Measurements from ENCODE around the gene PRKAG2. TPM values are rescaled to one million over a fixed set of nuclear protein-coding genes. Genes with fewer than 3 reads are reported as not detected.

Gene PRKAG2
- total RNA-seq, 1 donor, result 21.2 TPM

- TF ChIP-seq, protein P1, sequence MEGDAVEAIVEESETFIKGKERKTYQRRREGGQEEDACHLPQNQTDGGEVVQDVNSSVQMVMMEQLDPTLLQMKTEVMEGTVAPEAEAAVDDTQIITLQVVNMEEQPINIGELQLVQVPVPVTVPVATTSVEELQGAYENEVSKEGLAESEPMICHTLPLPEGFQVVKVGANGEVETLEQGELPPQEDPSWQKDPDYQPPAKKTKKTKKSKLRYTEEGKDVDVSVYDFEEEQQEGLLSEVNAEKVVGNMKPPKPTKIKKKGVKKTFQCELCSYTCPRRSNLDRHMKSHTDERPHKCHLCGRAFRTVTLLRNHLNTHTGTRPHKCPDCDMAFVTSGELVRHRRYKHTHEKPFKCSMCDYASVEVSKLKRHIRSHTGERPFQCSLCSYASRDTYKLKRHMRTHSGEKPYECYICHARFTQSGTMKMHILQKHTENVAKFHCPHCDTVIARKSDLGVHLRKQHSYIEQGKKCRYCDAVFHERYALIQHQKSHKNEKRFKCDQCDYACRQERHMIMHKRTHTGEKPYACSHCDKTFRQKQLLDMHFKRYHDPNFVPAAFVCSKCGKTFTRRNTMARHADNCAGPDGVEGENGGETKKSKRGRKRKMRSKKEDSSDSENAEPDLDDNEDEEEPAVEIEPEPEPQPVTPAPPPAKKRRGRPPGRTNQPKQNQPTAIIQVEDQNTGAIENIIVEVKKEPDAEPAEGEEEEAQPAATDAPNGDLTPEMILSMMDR (IDR thresholded peaks at IDR 0.05; ENCODE audit: insufficient read depth, low read depth, low read length), result no peak
- no peak for DNase-seq (ENCODE audit: low read depth)
- H3K4me3 ChIP-seq (ENCODE audit: low read depth, low read length), result no peak overlapping the region
These were observed 7.8 kb downstream of the PRKAG2 start for GRCh38 chr7:151869109-151869428.

DNA sequence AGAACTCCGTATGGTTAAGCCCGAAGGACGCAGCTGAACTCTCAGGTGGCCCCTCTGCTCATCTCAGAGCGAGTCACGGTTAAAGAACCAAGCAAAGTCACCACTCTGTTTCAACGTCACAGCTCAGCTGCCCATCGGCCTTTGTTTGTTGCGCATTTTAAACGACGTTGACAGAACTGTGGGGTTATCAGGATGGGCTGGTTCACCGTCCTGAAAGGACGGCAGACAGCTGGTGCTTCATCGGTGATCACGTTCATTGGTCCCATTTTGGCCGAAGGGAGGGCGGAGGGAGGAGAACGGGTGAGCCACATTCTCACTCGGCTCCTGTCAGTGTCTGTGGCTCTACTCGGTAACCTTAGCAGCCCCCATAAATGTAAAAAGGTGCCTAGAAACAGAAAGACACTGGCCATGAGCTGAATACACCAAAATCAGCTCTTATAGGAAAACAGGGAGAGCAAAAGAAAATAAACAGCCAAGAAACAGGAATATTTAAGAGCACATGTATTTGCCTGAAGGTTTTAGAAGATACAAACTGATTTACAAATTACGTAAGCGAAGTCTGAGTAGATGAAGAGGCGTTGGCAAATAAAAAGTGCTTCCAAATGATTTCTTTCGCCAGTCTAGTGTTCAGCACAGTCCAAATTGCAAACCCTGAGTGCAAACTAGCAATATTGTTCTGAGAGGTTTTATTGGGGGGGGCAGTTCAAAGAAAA is 8.4 kb downstream of the PRKAG2 start:
- TF ChIP-seq, protein P1 (IDR thresholded peaks at IDR 0.05; ENCODE audit: insufficient read depth, low read depth, low read length), result no peak
- H3K4me3 ChIP-seq (ENCODE audit: low read depth, low read length), result no peak overlapping the region
- no peak for DNase-seq (ENCODE audit: low read depth)

- no peak for DNase-seq (ENCODE audit: low read depth)
- H3K4me3 ChIP-seq (ENCODE audit: low read depth, low read length), result no peak overlapping the region
- TF ChIP-seq, protein P1 (IDR thresholded peaks at IDR 0.05; ENCODE audit: insufficient read depth, low read depth, low read length), result no peak
These were observed 9.0 kb downstream of the PRKAG2 start for GRCh38 chr7:151867912-151868311.

DNA sequence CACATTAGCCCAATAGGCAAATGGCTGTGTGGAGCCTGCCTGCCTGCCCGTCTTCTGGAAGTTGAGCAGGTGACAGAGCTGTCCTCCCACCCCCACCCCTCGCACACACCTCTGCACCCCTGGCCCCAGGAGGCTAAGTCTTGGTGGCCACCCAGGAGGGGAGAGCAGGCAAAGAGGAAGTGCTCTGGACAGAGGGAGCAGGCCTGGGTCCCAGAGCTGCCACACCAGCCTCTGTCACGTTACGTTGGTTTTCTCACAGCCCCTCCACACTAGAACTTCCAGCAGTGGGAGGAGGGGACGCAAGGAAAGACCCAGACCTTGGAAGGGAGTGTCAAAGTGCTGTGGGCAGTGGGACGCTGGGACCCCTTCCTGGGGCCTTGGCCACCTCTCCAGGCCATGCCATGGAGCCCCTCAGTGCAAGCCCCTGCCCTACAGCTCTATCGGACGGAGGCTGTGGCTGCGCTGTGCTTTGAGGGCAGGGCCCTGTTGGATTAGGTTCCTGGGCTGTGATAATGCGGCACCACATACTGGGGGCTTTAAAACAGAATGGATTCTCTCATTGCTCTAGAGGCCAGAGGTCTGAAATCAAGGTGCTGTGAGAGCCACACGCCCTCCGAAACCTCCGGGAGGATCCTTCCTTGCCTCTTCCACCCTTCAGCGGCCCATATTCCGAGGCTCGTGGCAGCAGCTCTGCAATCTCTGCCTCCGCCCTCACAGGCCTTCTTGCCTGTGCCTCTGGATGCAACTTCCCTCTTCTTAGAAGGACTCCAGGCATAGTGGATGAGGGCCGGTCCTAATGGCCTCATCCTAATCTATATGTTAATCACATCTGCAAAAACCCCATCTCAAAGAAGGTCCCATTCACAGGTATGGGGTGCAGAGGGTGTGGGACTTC is 9.9 kb downstream of the PRKAG2 start:
- H3K4me3 ChIP-seq (ENCODE audit: low read depth, low read length), result no peak overlapping the region
- DNase-seq (ENCODE audit: low read depth), result no peak
- TF ChIP-seq, protein P1 (IDR thresholded peaks at IDR 0.05; ENCODE audit: insufficient read depth, low read depth, low read length), result no peak

GRCh38 chr7:151866028-151866427 is 10.9 kb downstream of the PRKAG2 start:
- H3K4me3 ChIP-seq (ENCODE audit: low read depth, low read length), result no peak overlapping the region
- no peak for DNase-seq (ENCODE audit: low read depth)
- TF ChIP-seq, protein P1 (IDR thresholded peaks at IDR 0.05; ENCODE audit: insufficient read depth, low read depth, low read length), result no peak

DNA sequence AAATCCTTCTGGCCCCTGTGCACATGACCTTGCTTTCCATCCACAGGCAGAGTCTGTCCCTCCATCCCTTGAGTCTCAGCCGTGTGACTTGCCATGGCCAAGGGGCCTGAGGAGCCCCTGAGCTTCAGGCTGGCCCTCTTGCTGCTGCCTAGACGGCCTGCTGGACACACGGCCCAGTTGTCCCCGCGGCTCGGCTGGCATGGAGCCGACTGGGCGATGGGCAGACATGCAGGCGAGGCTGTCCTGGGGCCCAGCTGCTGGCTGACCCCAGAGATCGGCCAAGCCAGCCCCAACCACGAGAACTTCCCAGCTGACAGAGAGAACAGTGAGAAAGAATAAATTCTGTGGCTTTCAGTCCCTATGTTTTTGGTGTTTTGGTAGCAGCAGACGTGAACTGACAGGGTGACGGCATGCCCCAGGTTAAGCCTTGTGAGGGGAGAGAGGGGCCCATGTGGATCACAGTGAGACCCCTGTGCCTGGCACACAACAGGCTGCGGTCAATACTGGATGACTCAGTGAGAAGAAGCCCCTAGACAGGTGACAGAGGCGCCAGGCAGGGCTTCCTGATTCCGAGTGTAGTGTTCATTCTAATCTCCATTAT is 11.7 kb downstream of the PRKAG2 start:
- TF ChIP-seq, protein P1 (IDR thresholded peaks at IDR 0.05; ENCODE audit: insufficient read depth, low read depth, low read length), result no peak
- no peak for DNase-seq (ENCODE audit: low read depth)
- no peak overlapping the region for H3K4me3 ChIP-seq (ENCODE audit: low read depth, low read length)

All from fibroblast of villous mesenchyme (primary cell).